ENCODE measurements around the gene CFAP157.

The CFAP157 gene

DNA sequence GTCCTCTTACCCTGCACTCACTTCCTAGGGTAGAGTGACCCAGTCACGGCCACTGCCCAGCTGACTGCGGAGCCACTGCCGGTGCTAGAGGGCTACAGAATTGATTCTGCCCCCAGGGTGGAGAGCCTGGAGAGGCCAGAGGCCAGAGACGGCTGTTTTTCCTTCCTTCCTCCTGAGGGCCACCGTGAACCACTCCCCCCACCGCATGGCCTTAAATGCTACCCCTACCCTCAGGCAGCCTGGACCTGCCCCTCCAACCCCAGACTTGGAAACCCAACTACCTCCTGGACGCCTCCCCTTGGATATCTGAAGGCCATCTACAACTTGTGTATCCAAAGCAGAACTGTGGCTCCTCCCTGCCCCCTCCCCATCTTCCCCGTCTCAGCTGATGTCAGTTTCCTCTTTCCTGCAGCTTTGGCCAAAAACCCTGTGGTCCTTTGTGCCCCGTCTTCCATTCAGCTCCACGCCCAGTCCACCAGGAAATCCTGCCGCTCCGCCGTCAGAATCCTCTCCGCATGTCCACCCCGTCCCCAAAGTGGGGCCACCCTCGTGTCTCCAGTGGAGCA, 55.4 kb downstream of the CFAP157 start:
- no peak for DNase-seq (ENCODE audit: low read depth in 2 of 2)

DNA sequence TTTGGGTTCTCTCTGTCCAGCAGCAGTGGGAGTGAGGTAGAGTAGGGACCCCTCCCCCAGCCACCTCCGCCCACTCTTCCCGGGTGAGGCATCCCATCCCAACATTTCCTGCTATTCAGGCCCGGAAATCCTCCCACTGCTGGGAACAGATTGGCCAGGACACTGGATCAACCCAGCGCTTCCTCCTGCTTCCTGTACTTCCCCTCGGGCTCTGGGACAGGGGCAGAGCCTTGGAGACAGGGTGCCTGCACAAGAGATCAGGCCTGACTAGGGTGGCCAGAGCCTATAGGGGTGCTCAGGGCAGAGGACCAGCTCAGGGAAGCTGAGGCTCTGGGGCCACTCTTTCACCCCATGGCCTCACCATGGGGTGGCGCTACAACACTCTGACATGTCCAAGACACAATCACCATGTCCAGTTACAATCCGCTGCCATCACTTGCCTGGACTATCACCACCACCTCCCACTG, 57.2 kb downstream of the CFAP157 start:
- DNase-seq (ENCODE audit: low read depth in 2 of 2), result no peak

DNA sequence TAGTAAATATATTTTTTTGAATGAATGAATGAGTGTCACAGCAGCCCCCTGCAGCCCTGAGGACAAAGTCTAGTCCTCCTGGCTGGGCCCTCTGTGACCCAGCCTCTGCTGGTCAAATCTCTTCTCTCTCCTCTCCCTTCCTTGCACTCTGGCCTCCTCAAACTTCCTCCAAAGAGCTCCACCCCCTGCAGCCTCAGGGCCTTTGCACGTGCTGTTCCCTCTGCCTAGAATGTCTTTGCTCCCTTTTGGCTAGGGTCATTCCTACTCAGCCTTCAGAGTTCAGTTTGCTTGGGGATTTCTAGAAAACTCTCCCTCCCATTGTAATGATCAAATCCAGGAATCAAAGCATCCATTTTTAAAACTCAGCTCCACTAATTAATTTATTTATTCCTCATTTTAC, 58.6 kb downstream of the CFAP157 start:
- DNase-seq (ENCODE audit: low read depth in 2 of 2), result no peak
